Endothelial cell of umbilical vein (primary cell): ENCODE data around the gene SLCO4C1. TPM values are rescaled to one million over a fixed set of nuclear protein-coding genes. Genes with fewer than 3 reads are reported as not detected.

Experiments
- BruUV-seq: library from RNA; stranded (reverse); fragments of 400-500 nt; replicated peaks from 2 replicates; lab custom pipeline; 2021; lab: Mats Ljungman, UMichigan
- CTCF ChIA-PET: fragments of 300-600, 350-600 bp; sonication (Branson Sonifier 250); formaldehyde crosslinking; loops from one replicate; lab custom pipeline; 2021; ENCODE audit warnings: antibody characterized with exemption, inconsistent platforms; lab: Charles Lee
- POLR2A ChIA-PET: fragments of 300-600, 350-600 bp; sonication (Branson Sonifier 250); formaldehyde crosslinking; loops from one replicate; lab custom pipeline; 2021; ENCODE audit warnings: antibody characterized with exemption, inconsistent platforms; lab: Charles Lee
- DNase-seq: peaks from one replicate; pipeline ENCODE4 v3.0.0-alpha.2; 2011; ENCODE audit warnings: low read depth, low spot score
- FAIRE-seq: peaks from 2 replicates; lab custom pipeline; 2011; peaks lifted over from hg19 to GRCh38; lab: Jason Lieb, UNC
- H2AFZ ChIP-seq: 2 replicates; pipeline ENCODE4 v1.6.0; 2012; ENCODE audit warnings: low read depth, low read length, control low read depth, inconsistent platforms
- H3K27ac ChIP-seq: 2 replicates; pipeline ENCODE4 v1.5.1; 2011; ENCODE audit warnings: low read depth, mild to moderate bottlenecking, control low read depth, low read length, moderate library complexity; ENCODE audit not compliant: insufficient read depth
- H3K27me3 ChIP-seq, 2 experiments: 2 replicates each; pipeline versions ENCODE4 v1.6.0 to v1.6.1; 2011; ENCODE audit warnings: low read length in 2 of 2, mixed read lengths in 1 of 2; ENCODE audit not compliant: control insufficient read depth in 2 of 2, insufficient read depth in 2 of 2
- H3K36me3 ChIP-seq, 2 experiments: 2 replicates in 1 of 2; 3 replicates in 1 of 2; pipeline ENCODE4 v1.5.1; 2011; ENCODE audit warnings: low read length in 2 of 2, mild to moderate bottlenecking in 1 of 2, moderate library complexity in 1 of 2; ENCODE audit not compliant: control insufficient read depth in 2 of 2, insufficient read depth in 2 of 2; ENCODE audit errors: extremely low read depth in 1 of 2
- H3K4me1 ChIP-seq: 3 replicates; pipeline ENCODE4 v1.5.1; 2011; ENCODE audit warnings: mild to moderate bottlenecking, low read length; ENCODE audit not compliant: control insufficient read depth, insufficient read depth; ENCODE audit errors: extremely low read depth
- H3K4me2 ChIP-seq: 2 replicates; pipeline ENCODE4 v1.6.1; 2011; ENCODE audit warnings: low read length, control low read depth, mixed read lengths; ENCODE audit not compliant: insufficient read depth
- H3K4me3 ChIP-seq, 3 experiments: fragments of 200-600 bp in 1 of 3; sonication (generic), shearing (Covaris generic) in 1 of 3; replicated peaks in 1 of 3; 2 replicates each; pipeline ENCODE4 v1.5.1; 2011 to 2016; ENCODE audit warnings: control low read depth in 3 of 3, low read length in 3 of 3, mild to moderate bottlenecking in 2 of 3, inconsistent platforms in 1 of 3, low read depth in 1 of 3, moderate library complexity in 1 of 3; ENCODE audit not compliant: insufficient read depth in 1 of 3
- H3K79me2 ChIP-seq: 2 replicates; pipeline ENCODE4 v1.6.0; 2012; ENCODE audit warnings: low read length, inconsistent platforms; ENCODE audit not compliant: control insufficient read depth, insufficient read depth
- H3K9ac ChIP-seq: replicated peaks from 2 replicates; pipeline ENCODE3; 2011; ENCODE audit warnings: low read length, control low read depth; ENCODE audit not compliant: insufficient read depth; ENCODE audit errors: extremely low read depth
- H3K9me1 ChIP-seq: replicated peaks from 3 replicates; pipeline ENCODE4 v1.6.0; 2011; ENCODE audit warnings: mild to moderate bottlenecking, low read length; ENCODE audit not compliant: control insufficient read depth, insufficient read depth; ENCODE audit errors: extremely low read depth
- H3K9me3 ChIP-seq: replicated peaks from 2 replicates; pipeline ENCODE4 v1.5.1; 2012; ENCODE audit warnings: low read length, inconsistent platforms; ENCODE audit not compliant: control insufficient read depth, insufficient read depth
- H4K20me1 ChIP-seq: replicated peaks from 2 replicates; pipeline ENCODE3; 2011; ENCODE audit warnings: mild to moderate bottlenecking, low read length; ENCODE audit not compliant: control insufficient read depth, insufficient read depth; ENCODE audit errors: extremely low read depth
- CTCF ChIP-seq, 2 donors: IDR thresholded peaks; 1 replicate in 1 of 2; 2 replicates in 1 of 2; pipeline ENCODE4 v1.5.1; 2011; ENCODE audit warnings: low read length in 2 of 2, mild to moderate bottlenecking in 2 of 2, moderate library complexity in 2 of 2, control low read depth in 1 of 2, inconsistent platforms in 1 of 2, low read depth in 1 of 2; ENCODE audit not compliant: insufficient read depth in 1 of 2; ENCODE audit errors: extremely low read depth in 1 of 2
- EZH2 ChIP-seq: IDR thresholded peaks from 2 replicates; pipeline ENCODE4 v1.6.1; 2012; ENCODE audit warnings: borderline replicate concordance, low read depth, mild to moderate bottlenecking, moderate library complexity, low read length, inconsistent platforms; ENCODE audit not compliant: severe bottlenecking
- FOS ChIP-seq: IDR thresholded peaks from 2 replicates; pipeline ENCODE4 v1.6.1; 2011; ENCODE audit warnings: mild to moderate bottlenecking, low read length, moderate library complexity, borderline replicate concordance; ENCODE audit not compliant: insufficient read depth
- GATA2 ChIP-seq: IDR thresholded peaks from 2 replicates; pipeline ENCODE4 v1.7.0; 2011; ENCODE audit warnings: low read depth, mild to moderate bottlenecking, moderate library complexity, mixed read lengths, low read length; ENCODE audit not compliant: insufficient read length, insufficient read depth
- JUN ChIP-seq: IDR thresholded peaks from 2 replicates; pipeline ENCODE4 v1.6.1; 2011; ENCODE audit warnings: borderline replicate concordance, low read depth; ENCODE audit not compliant: insufficient read length, insufficient read depth
- MAX ChIP-seq: IDR thresholded peaks from 2 replicates; pipeline ENCODE4 v1.6.1; 2011; ENCODE audit not compliant: insufficient read depth, insufficient read length
- MYC ChIP-seq: IDR thresholded peaks from one replicate; pipeline ENCODE4 v1.6.1; 2011; ENCODE audit warnings: mild to moderate bottlenecking, low read depth, low read length
- POLR2A ChIP-seq: IDR thresholded peaks from 2 replicates; pipeline ENCODE4 v1.6.1; 2012; ENCODE audit warnings: low read depth, mild to moderate bottlenecking, control low read depth, low read length
- POLR2AphosphoS5 ChIP-seq: IDR thresholded peaks from 2 replicates; pipeline ENCODE4 v1.6.1; 2012; ENCODE audit warnings: low read depth, mild to moderate bottlenecking, control low read depth, low read length, moderate library complexity; ENCODE audit not compliant: insufficient read depth
- dilution Hi-C: fragments of 300-500 bp; cut with MboI; formaldehyde crosslinking; loops from one replicate; pipeline ENCODE4 v1.15.0; 2019; ENCODE audit warnings: low sequenced_read_pairs; ENCODE audit not compliant: extremely low pct_ligation_motif_present
- intact Hi-C: fragments of 100-400 bp; cut with micrococcal nuclease; formaldehyde crosslinking; loops from one replicate; pipeline ENCODE4 v1.10.0; 2022
- polyA plus RNA-seq, 4 experiments: library from polyadenylated mRNA; depleted of rRNA in 3 of 4; stranded (reverse) in 3 of 4; unstranded in 1 of 4; fragments of >200 nt; gene quantifications; 2 replicates each; pipeline versions ENCODE4 v1.2.1 to v1.2.3, GENCODE V29; 2011 to 2012; ENCODE audit warnings: missing spikeins in 1 of 4
- total RNA-seq: library from RNA; stranded (reverse); gene quantifications from 2 replicates; pipeline ENCODE4 v1.2.3, GENCODE V29; 2021

Gene SLCO4C1
- total and polyA plus RNA-seq, 2 donors (not counting 3 experiments of a cell fraction or from before 2014, with no cell fraction given), result 0.03 TPM; not detected in 1

GRCh38 chr5:102283102-102283797 lies 12.8 kb downstream of the SLCO4C1 start:
- no peaks in the 10 kb centered on the region for H4K20me1 ChIP-seq
- no peak overlapping the region for H3K4me2 ChIP-seq
- no peaks in the 10 kb centered on the region for H3K9me3 ChIP-seq
- H3K36me3 ChIP-seq, result no peaks in the 10 kb centered on the region
- ChIA-PET CTCF (no interaction called here), POLR2A (no interaction called here)
- TF ChIP-seq POLR2A, result no peak
- no peak for TF ChIP-seq CTCF (IDR thresholded peaks at IDR 0.05; ENCODE audit: extremely low read depth in 1 of 2, insufficient read depth in 1 of 2, low read depth in 1 of 2, low read length in 2 of 2)
- no peak for TF ChIP-seq GATA2
- no peak for TF ChIP-seq JUN
- TF ChIP-seq FOS, result no peak
- no peak for TF ChIP-seq EZH2
- TF ChIP-seq POLR2AphosphoS5, result no peak
- TF ChIP-seq MYC, result no peak
- no peak for TF ChIP-seq MAX
- dilution Hi-C loops (no loop called here), intact Hi-C loops (no loop called here)
- no peak overlapping the region for H3K27ac ChIP-seq
- no peaks in the 10 kb centered on the region for H3K4me1 ChIP-seq
- H3K9ac ChIP-seq, result no peak overlapping the region
- no peak overlapping the region for H3K4me3 ChIP-seq
- no TSS peak for BruUV-seq
- no peak overlapping the region for H2AFZ ChIP-seq
- no peaks in the 10 kb centered on the region for H3K79me2 ChIP-seq
- no peaks in the 10 kb centered on the region for H3K9me1 ChIP-seq
- no peak for DNase-seq
- FAIRE-seq, result no peak
- H3K27me3 ChIP-seq, result no peaks in the 10 kb centered on the region
